SK-N-MC (cell line): ENCODE measurements around the gene BEND7.

Source experiments
- EZH2 ChIP-seq: fragments of 200-600 bp; sonication (generic); IDR thresholded peaks from one replicate; pipeline ENCODE4 v1.6.1; 2017; ENCODE audit warnings: antibody characterized with exemption
- FOXP2 ChIP-seq: optimal IDR thresholded peaks from 2 replicates; pipeline ENCODE3; 2011; ENCODE audit warnings: mild to moderate bottlenecking, moderate library complexity; ENCODE audit not compliant: insufficient read depth; ENCODE audit errors: extremely low read length, control extremely low read depth
- POLR2AphosphoS5 ChIP-seq: IDR thresholded peaks from 2 replicates; pipeline ENCODE4 v1.6.1; 2012; ENCODE audit warnings: mild to moderate bottlenecking, low read depth, low read length, borderline replicate concordance

DNA sequence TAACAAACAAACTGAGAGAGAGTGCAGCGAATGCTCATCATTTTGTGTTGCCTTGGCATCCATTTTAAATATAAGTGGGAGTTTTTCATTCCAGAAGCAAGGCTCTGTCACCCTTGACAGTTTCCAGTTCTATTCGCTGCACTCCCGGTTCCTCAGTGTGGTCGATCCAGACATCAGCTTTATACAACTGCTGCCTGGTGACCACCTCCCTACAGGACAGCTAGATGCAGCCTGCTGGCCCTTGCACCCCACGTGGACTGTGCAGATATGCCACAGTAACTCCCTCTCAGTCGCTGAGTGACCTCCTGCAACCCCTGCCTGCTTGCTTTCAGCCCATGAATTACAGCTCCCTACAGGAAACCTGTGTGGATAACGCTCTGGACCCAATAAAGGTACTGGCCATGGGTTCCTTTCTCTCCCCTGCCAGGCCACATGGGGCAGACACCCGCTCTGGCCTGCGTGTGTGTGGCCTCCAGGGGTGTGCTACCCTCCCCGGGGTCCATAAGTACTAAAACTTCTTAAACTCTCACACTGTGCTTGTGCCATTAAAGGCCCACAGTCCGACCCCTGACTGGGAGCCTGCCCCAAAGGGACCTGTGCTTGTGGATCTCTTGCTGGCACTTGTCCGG is 23.6 kb downstream of the BEND7 start:
- TF ChIP-seq POLR2AphosphoS5: no peak
- no peak for TF ChIP-seq EZH2
- TF ChIP-seq FOXP2: no peak
